H1 (cell line): ENCODE measurements around the gene CCDC88C. TPM values are rescaled to one million over a fixed set of nuclear protein-coding genes. Genes with fewer than 3 reads are reported as not detected.

ENCODE experiments used
- ATF3 ChIP-seq: IDR thresholded peaks from 2 replicates; pipeline ENCODE4 v1.6.1; 2011; ENCODE audit warnings: low read depth, mild to moderate bottlenecking, low read length; ENCODE audit not compliant: insufficient read depth
- E2F6 ChIP-seq: IDR thresholded peaks from 2 replicates; pipeline ENCODE4 v1.6.1; 2012; ENCODE audit warnings: inconsistent platforms
- KDM4A ChIP-seq: IDR thresholded peaks from one replicate; pipeline ENCODE4 v1.7.1; 2012; ENCODE audit warnings: low read depth, mild to moderate bottlenecking, moderate library complexity, low read length, inconsistent platforms; ENCODE audit not compliant: severe bottlenecking
- POLR2AphosphoS5 ChIP-seq: IDR thresholded peaks from 2 replicates; pipeline ENCODE4 v1.6.1; 2011; ENCODE audit warnings: low read depth, low read length
- POU5F1 ChIP-seq: IDR thresholded peaks from 2 replicates; pipeline ENCODE4 v1.6.1; 2011; ENCODE audit warnings: low read depth, mild to moderate bottlenecking, low read length, moderate library complexity
- RFX5 ChIP-seq: IDR thresholded peaks from 2 replicates; pipeline ENCODE4 v1.6.1; 2011; ENCODE audit warnings: low read depth, low read length, improper control_type of control experiment, borderline replicate concordance
- TCF12 ChIP-seq: IDR thresholded peaks from 2 replicates; pipeline ENCODE4 v1.6.1; 2011; ENCODE audit warnings: low read depth, mild to moderate bottlenecking, low read length
- polyA plus RNA-seq, 7 experiments: library from polyadenylated mRNA; depleted of rRNA in 3 of 7; stranded (reverse) in 5 of 7; unstranded in 2 of 7; fragments of >200 nt in 5 of 7; fragments of 200-250 nt in 2 of 7; gene quantifications; 1 replicate in 5 of 7; 2 replicates in 1 of 7; 4 replicates in 1 of 7; pipeline versions ENCODE4 v1.2.1 to v1.2.3, GENCODE V29; 2011 to 2013; ENCODE audit warnings: missing spikeins in 2 of 7, mixed read lengths in 2 of 7
- total RNA-seq: library from RNA; stranded (reverse); fragmentation: NEBNext Ultra II Directional; extraction: Animal tissue kit (Norgen Biotek cat#: 25700); gene quantifications from 2 replicates; pipeline ENCODE4 v1.2.1, GENCODE V29; 2021

The CCDC88C gene
- total and polyA plus RNA-seq, 2 of the 8 experiments (the other 6 are each of a cell fraction or from before 2014, with no cell fraction given) = 10.3 to 57.7 TPM

GRCh38 chr14:91241863-91242262, 175.8 kb downstream of the CCDC88C start (continued):
- TF ChIP-seq ATF3 (no peak), POU5F1 (no peak), RFX5 (no peak), POLR2AphosphoS5 (no peak), TCF12 (no peak), KDM4A (no peak), E2F6 (no peak)
